ENCODE measurements around the gene RGMA.

The RGMA gene

DNA sequence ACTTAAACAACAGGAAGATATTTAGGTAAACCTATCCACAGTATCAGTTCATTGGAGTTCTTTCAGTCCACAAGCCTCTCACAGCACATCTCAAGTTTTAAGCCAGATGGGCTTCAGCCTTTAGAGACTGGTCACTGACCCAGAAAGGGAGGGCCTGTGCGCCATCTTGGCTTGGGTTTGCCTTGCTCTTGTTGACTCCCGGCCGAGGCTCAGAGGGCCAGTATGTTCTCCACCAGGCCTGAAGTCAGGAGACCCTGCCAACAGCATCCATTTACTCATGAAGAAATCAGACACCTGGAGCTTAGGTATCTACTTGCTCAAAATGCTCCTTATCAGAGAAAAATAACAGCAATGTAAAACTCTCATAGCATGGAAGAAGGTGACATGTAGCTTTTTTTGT lies 6.2 kb downstream of the RGMA start:
- TF ChIP-seq, protein P1, sequence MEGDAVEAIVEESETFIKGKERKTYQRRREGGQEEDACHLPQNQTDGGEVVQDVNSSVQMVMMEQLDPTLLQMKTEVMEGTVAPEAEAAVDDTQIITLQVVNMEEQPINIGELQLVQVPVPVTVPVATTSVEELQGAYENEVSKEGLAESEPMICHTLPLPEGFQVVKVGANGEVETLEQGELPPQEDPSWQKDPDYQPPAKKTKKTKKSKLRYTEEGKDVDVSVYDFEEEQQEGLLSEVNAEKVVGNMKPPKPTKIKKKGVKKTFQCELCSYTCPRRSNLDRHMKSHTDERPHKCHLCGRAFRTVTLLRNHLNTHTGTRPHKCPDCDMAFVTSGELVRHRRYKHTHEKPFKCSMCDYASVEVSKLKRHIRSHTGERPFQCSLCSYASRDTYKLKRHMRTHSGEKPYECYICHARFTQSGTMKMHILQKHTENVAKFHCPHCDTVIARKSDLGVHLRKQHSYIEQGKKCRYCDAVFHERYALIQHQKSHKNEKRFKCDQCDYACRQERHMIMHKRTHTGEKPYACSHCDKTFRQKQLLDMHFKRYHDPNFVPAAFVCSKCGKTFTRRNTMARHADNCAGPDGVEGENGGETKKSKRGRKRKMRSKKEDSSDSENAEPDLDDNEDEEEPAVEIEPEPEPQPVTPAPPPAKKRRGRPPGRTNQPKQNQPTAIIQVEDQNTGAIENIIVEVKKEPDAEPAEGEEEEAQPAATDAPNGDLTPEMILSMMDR (conservative IDR thresholded peaks at IDR 0.05; ENCODE audit: low read depth, low read length): no peak
- DNase-seq (ENCODE audit: low read depth): no peak
- no peak overlapping the region for H3K4me3 ChIP-seq (ENCODE audit: low read depth, low read length)

DNA sequence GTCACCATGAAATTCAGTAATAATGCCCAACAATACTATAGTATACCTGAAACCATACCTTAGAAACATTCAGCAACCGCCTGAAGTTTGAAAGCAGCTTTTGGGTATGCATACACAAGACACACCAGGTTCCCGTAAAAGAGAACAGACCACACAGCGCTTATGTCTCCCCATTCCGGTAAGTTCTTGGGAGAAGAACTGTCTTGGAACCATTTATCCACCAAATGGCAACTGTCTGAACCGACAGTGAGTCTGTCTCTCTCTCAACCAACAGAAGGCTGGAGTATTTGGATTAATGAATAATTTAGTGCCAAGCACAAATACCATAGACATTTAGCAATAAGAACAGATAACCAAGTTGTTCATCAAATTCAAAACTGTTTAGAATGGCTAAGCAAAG lies 7.6 kb downstream of the RGMA start:
- TF ChIP-seq, protein P1 (conservative IDR thresholded peaks at IDR 0.05; ENCODE audit: low read depth, low read length): no peak
- no peak for DNase-seq (ENCODE audit: low read depth)
- H3K4me3 ChIP-seq (ENCODE audit: low read depth, low read length): no peak overlapping the region

DNA sequence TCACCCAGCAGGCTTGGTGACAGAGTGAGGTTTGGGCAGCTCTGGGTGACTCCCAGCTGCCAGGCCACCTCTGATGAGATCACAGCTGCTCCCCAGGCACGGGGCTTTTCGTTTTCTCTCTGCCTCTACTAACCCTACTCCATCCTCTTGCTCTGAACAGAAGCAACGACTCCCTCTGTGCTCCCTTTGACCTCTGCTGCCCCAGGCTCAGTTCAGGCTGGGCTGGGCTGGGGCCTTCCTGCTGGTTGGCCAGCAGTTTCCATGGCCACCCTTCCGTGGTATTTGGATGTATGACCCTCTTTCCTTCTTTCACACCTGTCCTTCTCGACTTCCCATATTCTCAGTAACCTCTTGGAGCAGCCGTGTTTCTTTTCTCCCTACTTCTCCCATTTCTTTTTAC lies 8.6 kb downstream of the RGMA start:
- TF ChIP-seq, protein P1 (conservative IDR thresholded peaks at IDR 0.05; ENCODE audit: low read depth, low read length): no peak
- H3K4me3 ChIP-seq (ENCODE audit: low read depth, low read length): no peak overlapping the region
- DNase-seq (ENCODE audit: low read depth): no peak

DNA sequence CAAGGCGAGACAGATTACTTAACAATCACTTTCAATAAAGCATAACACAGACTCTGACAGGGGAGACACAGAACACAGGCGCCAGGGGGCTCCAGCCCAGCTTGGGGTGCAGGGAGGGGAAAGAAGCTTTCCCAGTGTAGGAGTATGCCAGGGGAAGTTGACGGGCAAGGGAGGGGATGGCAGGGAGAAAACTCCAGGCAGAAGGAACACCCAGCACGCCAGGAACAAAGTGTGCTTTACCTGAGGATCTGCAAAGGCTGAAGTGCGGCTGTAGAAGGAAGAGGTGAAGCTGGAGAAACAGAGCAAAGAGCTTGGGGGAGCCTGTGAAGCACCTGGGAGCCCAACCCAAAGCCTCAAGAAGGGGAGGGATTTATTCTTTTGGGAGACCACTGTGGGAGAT lies 12.1 kb downstream of the RGMA start:
- H3K4me3 ChIP-seq (ENCODE audit: low read depth, low read length): no peak overlapping the region
- DNase-seq (ENCODE audit: low read depth): no peak
- TF ChIP-seq, protein P1 (conservative IDR thresholded peaks at IDR 0.05; ENCODE audit: low read depth, low read length): no peak

DNA sequence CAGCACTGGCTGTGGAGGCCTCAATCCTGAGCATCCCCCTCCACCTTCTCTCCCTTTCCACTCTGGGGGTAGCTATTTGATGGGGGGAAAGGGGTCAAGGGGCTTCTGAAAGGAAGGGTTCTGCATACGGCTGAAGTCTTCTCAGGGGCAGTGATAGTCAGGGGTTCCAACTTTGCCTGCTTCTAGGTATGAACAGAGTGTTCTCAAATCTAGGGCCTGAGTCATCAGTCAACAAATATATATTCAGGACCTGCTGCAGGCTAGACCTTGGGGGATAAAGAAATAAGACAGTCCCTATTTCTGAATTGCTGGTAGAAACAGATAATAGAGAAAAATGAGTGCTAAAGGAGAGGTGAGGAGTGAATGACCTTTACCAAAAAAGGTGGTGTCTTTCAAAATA lies 12.8 kb downstream of the RGMA start:
- no peak for DNase-seq (ENCODE audit: low read depth)
- TF ChIP-seq, protein P1 (conservative IDR thresholded peaks at IDR 0.05; ENCODE audit: low read depth, low read length): no peak
- H3K4me3 ChIP-seq (ENCODE audit: low read depth, low read length): no peak overlapping the region

DNA sequence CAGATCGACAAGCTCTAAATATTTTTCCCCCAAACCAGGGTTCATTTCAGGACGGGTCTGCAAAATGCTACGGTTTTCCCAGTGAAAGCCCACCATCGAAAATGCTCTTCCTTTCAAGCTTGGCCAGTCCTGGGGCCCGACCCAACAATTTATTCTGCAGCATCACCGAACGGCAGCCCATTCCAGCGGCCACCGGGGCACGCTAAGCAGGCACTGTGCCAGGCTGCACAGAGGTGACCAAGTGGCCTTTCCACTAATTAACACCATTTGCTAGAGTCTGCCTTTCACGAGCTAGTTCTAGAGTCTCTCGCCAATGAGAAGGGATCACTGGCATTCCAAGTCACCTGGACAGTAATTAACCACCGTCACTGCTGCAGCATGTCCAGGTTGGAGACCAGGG lies 14.4 kb downstream of the RGMA start:
- TF ChIP-seq, protein P1 (conservative IDR thresholded peaks at IDR 0.05; ENCODE audit: low read depth, low read length): no peak
- DNase-seq (ENCODE audit: low read depth): no peak
- H3K4me3 ChIP-seq (ENCODE audit: low read depth, low read length): no peak overlapping the region

DNA sequence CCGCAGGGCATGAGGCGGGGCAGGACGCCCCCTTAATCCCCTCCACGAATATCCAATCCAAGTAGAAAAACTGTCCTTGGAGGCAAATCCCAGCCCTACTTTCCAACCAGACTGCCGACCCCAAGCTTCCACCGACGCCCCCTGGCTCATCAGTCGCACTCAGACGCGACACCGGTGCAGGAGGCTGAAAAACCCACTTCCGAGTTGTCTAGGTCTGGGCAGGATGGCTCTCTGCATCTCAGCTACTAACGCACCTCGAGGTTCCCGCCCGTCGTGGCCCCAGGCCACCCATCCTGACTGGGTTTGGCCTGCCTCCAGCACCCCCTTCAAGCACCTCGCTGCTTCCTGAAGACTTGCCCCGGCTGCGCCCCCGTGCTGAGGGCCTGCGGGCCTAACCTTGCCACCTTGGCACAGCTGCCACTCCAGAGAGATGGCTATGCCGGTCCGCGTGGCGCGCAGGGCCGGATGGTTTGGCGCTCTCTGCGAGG lies 15.5 kb downstream of the RGMA start:
- peak overlapping the region; percentile 39 for H3K4me3 ChIP-seq (ENCODE audit: low read depth, low read length)
- TF ChIP-seq, protein P1 (conservative IDR thresholded peaks at IDR 0.05; ENCODE audit: low read depth, low read length): no peak
- DNase-seq (ENCODE audit: low read depth): no peak
